Upper lobe of left lung (tissue), 6 donors: Measurements from ENCODE around the gene FDX2. TPM values are rescaled to one million over a fixed set of nuclear protein-coding genes. Genes with fewer than 3 reads are reported as not detected.

Experiments used
- ATAC-seq, 2 donors: fragments of 200-7000 bp; cut with Tn5 transposase; one replicate each; pipeline ENCODE4 v1.9.1; 2022; ENCODE audit warnings: mild to moderate bottlenecking in 2 of 2, moderate library complexity in 2 of 2; ENCODE audit not compliant: low FRiP score in 2 of 2
- DNase-seq, 2 donors: peaks; one replicate each; pipeline ENCODE4 v3.0.0-alpha.2; 2019 to 2020
- H3K27ac ChIP-seq, 4 donors: fragments of 200-600 bp; sonication (generic); one replicate each; pipeline ENCODE4 v1.5.1; 2016 to 2019
- H3K27me3 ChIP-seq, 4 donors: fragments of 200-600 bp; sonication (generic); one replicate each; pipeline ENCODE4 v1.5.1; 2017 to 2019
- H3K36me3 ChIP-seq, 4 donors: fragments of 200-600 bp; sonication (generic); one replicate each; pipeline ENCODE4 v1.5.1; 2016 to 2019
- H3K4me1 ChIP-seq, 4 donors: fragments of 200-600 bp; sonication (generic); one replicate each; pipeline ENCODE4 v1.5.1; 2018 to 2019
- H3K4me3 ChIP-seq, 4 donors: fragments of 200-600 bp; sonication (generic); one replicate each; pipeline ENCODE4 v1.5.1; 2017 to 2019; ENCODE audit warnings: mild to moderate bottlenecking in 2 of 4, moderate library complexity in 1 of 4
- H3K9me3 ChIP-seq, 4 donors: fragments of 200-600 bp; sonication (generic); one replicate each; pipeline ENCODE4 v1.5.1; 2018 to 2019
- EP300 ChIP-seq, 4 donors: sonication (generic); formaldehyde crosslinking; IDR thresholded peaks; one replicate each; pipeline ENCODE4 v1.5.1; 2017; ENCODE audit warnings: antibody characterized with exemption in 4 of 4, control low read depth in 2 of 4
- POLR2A ChIP-seq, 4 donors: fragments of 450-650 bp; IDR thresholded peaks; one replicate each; pipeline ENCODE4 v1.5.1; 2016 to 2017; ENCODE audit warnings: antibody characterized with exemption in 4 of 4, mild to moderate bottlenecking in 2 of 4
- POLR2AphosphoS5 ChIP-seq, 2 donors: sonication (generic); formaldehyde crosslinking; IDR thresholded peaks; one replicate each; pipeline ENCODE4 v1.5.1; 2017; ENCODE audit warnings: antibody characterized with exemption in 2 of 2
- WGBS, 2 donors: methylation state at CpG; one replicate each; pipeline ENCODE4 v1.1.5; 2017 to 2018; 5-methylcytosine and 5-hydroxymethylcytosine counted together
- total RNA-seq, 6 donors: library from RNA; depleted of rRNA in 4 of 6; stranded (reverse); fragments of >200 nt in 4 of 6; gene quantifications; one replicate each; pipeline versions ENCODE4 v1.1.0 to v1.2.1, GENCODE V29; 2016 to 2021
- TF ChIP-seq, protein P1 (sequence below), 6 experiments: fragments of 450-650 bp in 4 of 6; fragments of 200-600 bp in 2 of 6; sonication (generic) in 2 of 6; IDR thresholded peaks; one replicate each; pipeline ENCODE4 v1.5.1; 2016 to 2019; ENCODE audit warnings: antibody characterized with exemption in 6 of 6
- donor health status: DM: no; HTN: no; CAD: no; lungs with moderate emphysema.
- donor health status: DM: no; HTN: yes; CAD: no; lungs with severe emphysema.

The FDX2 gene
- total RNA-seq, 6 donors from 2014 or later, result 16.6 to 27.5 (median 26.0) TPM

GRCh38 chr19:10328558-10329429, 13.0 kb upstream of the FDX2 start:
- Histone ChIP-seq H3K9me3 (no peaks in the 10 kb centered on the region), H3K4me1 (peaks cover 11 to 24% (median 15%) of the 10 kb centered on the region in 4 donors), H3K27ac (no peak overlapping the region), H3K36me3 (peaks cover 30 to 68% (median 64%) of the 10 kb centered on the region in 4 donors), H3K4me3 (no peak overlapping the region), H3K27me3 (no peaks in the 10 kb centered on the region)
- DNase-seq (peak in 1 of 2 donors; percentile 70), ATAC-seq (no peak)
- 94 to 96% methylated on average over 25 to 40 of the region's 41 CpGs for WGBS, 2 donors
- TF ChIP-seq, protein P1, sequence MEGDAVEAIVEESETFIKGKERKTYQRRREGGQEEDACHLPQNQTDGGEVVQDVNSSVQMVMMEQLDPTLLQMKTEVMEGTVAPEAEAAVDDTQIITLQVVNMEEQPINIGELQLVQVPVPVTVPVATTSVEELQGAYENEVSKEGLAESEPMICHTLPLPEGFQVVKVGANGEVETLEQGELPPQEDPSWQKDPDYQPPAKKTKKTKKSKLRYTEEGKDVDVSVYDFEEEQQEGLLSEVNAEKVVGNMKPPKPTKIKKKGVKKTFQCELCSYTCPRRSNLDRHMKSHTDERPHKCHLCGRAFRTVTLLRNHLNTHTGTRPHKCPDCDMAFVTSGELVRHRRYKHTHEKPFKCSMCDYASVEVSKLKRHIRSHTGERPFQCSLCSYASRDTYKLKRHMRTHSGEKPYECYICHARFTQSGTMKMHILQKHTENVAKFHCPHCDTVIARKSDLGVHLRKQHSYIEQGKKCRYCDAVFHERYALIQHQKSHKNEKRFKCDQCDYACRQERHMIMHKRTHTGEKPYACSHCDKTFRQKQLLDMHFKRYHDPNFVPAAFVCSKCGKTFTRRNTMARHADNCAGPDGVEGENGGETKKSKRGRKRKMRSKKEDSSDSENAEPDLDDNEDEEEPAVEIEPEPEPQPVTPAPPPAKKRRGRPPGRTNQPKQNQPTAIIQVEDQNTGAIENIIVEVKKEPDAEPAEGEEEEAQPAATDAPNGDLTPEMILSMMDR (IDR thresholded peaks at IDR 0.05), result no peak
- TF ChIP-seq POLR2A (IDR thresholded peaks at IDR 0.05) (no peak), POLR2AphosphoS5 (IDR thresholded peaks at IDR 0.05) (no peak), EP300 (IDR thresholded peaks at IDR 0.05) (no peak)

GRCh38 chr19:10327793-10328192, 12.0 kb upstream of the FDX2 start:
- ATAC-seq (no peak), DNase-seq (no peak)
- WGBS, 2 donors, result 91 to 96% methylated on average over 4 to 5 of the region's 7 CpGs

DNA sequence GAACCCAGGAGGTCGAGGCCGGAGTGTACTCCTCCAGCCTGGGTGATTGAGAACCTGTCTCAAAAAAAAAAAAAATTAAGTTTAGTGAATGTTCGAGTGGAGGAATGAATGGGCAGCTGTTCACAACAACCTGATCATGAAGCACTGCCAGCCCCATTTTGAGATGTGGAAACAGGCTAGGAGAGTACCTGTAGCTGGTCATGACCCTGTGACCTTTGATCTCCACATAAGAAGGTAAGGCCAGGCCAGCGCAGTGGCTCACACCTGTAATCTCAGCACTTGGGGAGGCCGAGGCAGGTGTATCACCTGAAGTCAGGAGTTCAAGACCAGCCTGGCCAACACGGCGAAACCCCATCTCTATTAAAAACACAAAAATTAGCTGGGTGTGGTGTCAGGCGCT, 9.9 kb upstream of the FDX2 start:
- Histone ChIP-seq H3K4me1 (peaks cover 0 to 4% (median 0%) of the 10 kb centered on the region in 4 donors), H3K27ac (no peak overlapping the region), H3K36me3 (peaks cover 46 to 98% (median 93%) of the 10 kb centered on the region in 4 donors), H3K27me3 (no peaks in the 10 kb centered on the region), H3K9me3 (no peaks in the 10 kb centered on the region), H3K4me3 (no peak overlapping the region)
- DNase-seq, result no peak
- no peak for ATAC-seq
- 92 to 94% methylated on average over 8 of the region's 8 CpGs for WGBS, 2 donors
- TF ChIP-seq, protein P1 (IDR thresholded peaks at IDR 0.05), result no peak
- no peak for TF ChIP-seq EP300 (IDR thresholded peaks at IDR 0.05)
- no peak for TF ChIP-seq POLR2AphosphoS5 (IDR thresholded peaks at IDR 0.05)
- no peak for TF ChIP-seq POLR2A (IDR thresholded peaks at IDR 0.05)

More at GRCh38 chr19:10327793-10328192, 12.0 kb upstream of the FDX2 start:
- Histone ChIP-seq H3K4me1 (peaks cover 10 to 19% (median 12%) of the 10 kb centered on the region in 4 donors), H3K36me3 (peaks cover 32 to 78% (median 72%) of the 10 kb centered on the region in 4 donors), H3K27me3 (no peaks in the 10 kb centered on the region), H3K27ac (no peak overlapping the region), H3K4me3 (no peak overlapping the region), H3K9me3 (no peaks in the 10 kb centered on the region)
- TF ChIP-seq, protein P1 (IDR thresholded peaks at IDR 0.05), result no peak
- TF ChIP-seq POLR2A (IDR thresholded peaks at IDR 0.05) (no peak), EP300 (IDR thresholded peaks at IDR 0.05) (no peak), POLR2AphosphoS5 (IDR thresholded peaks at IDR 0.05) (no peak)

DNA sequence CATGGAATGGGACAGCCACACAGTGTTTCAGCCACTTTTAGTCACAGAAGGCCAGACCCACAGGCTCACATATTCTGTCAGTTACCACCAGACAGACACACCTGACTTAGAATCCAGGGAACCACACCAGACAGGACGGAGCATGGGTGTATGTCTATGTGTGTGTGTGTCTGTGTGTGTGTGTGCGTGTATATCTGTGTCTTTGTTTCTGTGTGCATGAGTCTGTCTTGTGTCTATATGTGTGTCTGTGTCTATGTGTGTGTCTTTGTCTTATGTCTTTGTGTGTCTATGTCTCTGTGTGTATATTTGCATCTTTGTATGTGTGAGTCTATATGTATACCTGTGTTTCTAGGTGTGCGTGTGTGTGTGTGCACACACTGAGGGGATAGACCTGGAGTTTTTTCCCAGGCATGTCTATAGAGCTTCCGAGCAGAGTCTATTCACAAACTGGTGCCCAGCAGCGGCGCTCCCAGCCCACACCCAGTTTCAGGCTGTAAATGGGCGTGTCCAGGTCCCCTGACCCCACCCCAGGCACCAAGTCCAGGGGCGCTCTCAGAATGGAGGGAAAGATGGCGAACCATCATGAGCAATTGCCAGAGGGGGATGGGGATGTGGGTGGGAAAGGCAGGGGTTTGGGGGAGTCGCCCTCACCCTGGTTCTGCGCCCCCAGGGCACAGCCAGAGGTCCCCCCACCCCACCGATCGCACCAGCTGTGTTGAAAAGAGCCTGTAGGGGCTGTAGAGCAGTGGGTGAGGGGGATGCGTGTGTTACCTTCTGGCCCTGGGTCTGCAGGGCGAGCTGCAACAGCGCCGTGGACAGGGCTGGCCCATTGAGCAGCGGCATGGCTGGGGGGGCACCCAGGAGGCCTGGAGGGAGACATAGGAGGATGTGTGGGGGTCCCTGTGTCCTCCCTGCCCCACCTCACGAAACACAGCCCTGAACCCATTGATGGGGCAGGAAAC, 6.3 kb upstream of the FDX2 start:
- TF ChIP-seq EP300 (IDR thresholded peaks at IDR 0.05) (no peak), POLR2AphosphoS5 (IDR thresholded peaks at IDR 0.05) (no peak), POLR2A (IDR thresholded peaks at IDR 0.05) (no peak)
- TF ChIP-seq, protein P1 (IDR thresholded peaks at IDR 0.05), result no peak
- Histone ChIP-seq H3K27me3 (no peaks in the 10 kb centered on the region), H3K4me3 (no peak overlapping the region), H3K4me1 (no peaks in the 10 kb centered on the region), H3K27ac (no peak overlapping the region), H3K36me3 (peaks cover 42 to 100% (median 95%) of the 10 kb centered on the region in 4 donors), H3K9me3 (no peaks in the 10 kb centered on the region)
- DNase-seq (peak in 1 of 2 donors; percentile 59), ATAC-seq (peak in 1 of 2 donors; percentile 7)
- 97% methylated on average over 14 to 18 of the region's 19 CpGs for WGBS, 2 donors
